Adrenal gland (tissue), 12 donors: Measurements from ENCODE around the gene RIC8A. TPM values are rescaled to one million over a fixed set of nuclear protein-coding genes. Genes with fewer than 3 reads are reported as not detected.
A peak's percentile ranks its signal among the peaks of the same experiment; 100 is the strongest.
"Not testable (repeated sequence)": the region's sequence is repeated elsewhere in the genome, so short reads cannot be mapped to it uniquely, and the experiment has no call there.

ENCODE experiments used
- DNase-seq, 7 donors: peaks; one replicate each; pipeline ENCODE4 v3.0.0-alpha.2; 2019 to 2020
- H3K27ac ChIP-seq, 5 donors: fragments of 200-600 bp; sonication (generic) in 4 of 5; 1 replicate in 3 of 5; 2 replicates in 2 of 5; pipeline versions ENCODE4 v1.5.1 to v1.8.0; 2016 to 2020; ENCODE audit warnings: mild to moderate bottlenecking in 1 of 5
- H3K27me3 ChIP-seq: fragments of 200-600 bp; 2 replicates; pipeline ENCODE4 v1.8.0; 2021
- H3K36me3 ChIP-seq, 2 donors: fragments of 200-600 bp; replicated peaks in 1 of 2; 1 replicate in 1 of 2; 2 replicates in 1 of 2; pipeline versions ENCODE4 v1.5.1 to v1.8.0; 2018 to 2022
- H3K4me1 ChIP-seq, 2 donors: fragments of 200-600 bp; replicated peaks in 1 of 2; 1 replicate in 1 of 2; 2 replicates in 1 of 2; pipeline versions ENCODE4 v1.5.1 to v1.8.0; 2018 to 2021
- H3K4me3 ChIP-seq, 4 donors: fragments of 200-600 bp; sonication (generic) in 3 of 4; one replicate each; pipeline ENCODE4 v1.5.1; 2016 to 2018
- H3K9me3 ChIP-seq, 3 donors: fragments of 200-600 bp; sonication (generic) in 1 of 3; replicated peaks in 1 of 3; 1 replicate in 2 of 3; 2 replicates in 1 of 3; pipeline versions ENCODE4 v1.5.1 to v1.8.0; 2016 to 2021
- CTCF ChIP-seq, 6 experiments: fragments of 450-650 bp in 4 of 6; fragments of 200-600 bp in 2 of 6; sonication (generic) in 1 of 6; IDR thresholded peaks; 1 replicate in 5 of 6; 2 replicates in 1 of 6; pipeline versions ENCODE4 v1.5.1 to v1.8.0; 2016 to 2021; ENCODE audit warnings: antibody characterized with exemption in 6 of 6, mild to moderate bottlenecking in 2 of 6, moderate library complexity in 1 of 6
- POLR2A ChIP-seq, 2 donors: fragments of 450-650 bp; IDR thresholded peaks; one replicate each; pipeline ENCODE4 v1.6.1; 2017; ENCODE audit warnings: antibody characterized with exemption in 2 of 2, mild to moderate bottlenecking in 2 of 2, moderate library complexity in 1 of 2
- WGBS, 4 donors: extraction: QIAGEN DNeasy Blood & Tissue Kit in 2 of 4; methylation state at CpG; one replicate each; pipeline versions ENCODE4 v1.1.5 to v1.1.7; 2013 to 2017; 5-methylcytosine and 5-hydroxymethylcytosine counted together
- intact Hi-C, 2 donors: fragments of 100-400 bp; cut with DNase I; formaldehyde crosslinking; loops; one replicate each; pipeline versions ENCODE4 v1.14.1 to v1.15.0; 2022 to 2023
- polyA plus RNA-seq, 3 donors: library from polyadenylated mRNA; stranded (reverse); fragments of 200-250 nt in 2 of 3; fragments of 350-450 nt in 1 of 3; fragmentation: Illumina TruSeq in 1 of 3; extraction: RNeasy Lipid Tissue Mini Kit (QIAGEN cat#74804) in 1 of 3; gene quantifications; one replicate each; pipeline ENCODE4 v1.2.3, GENCODE V29; 2013 to 2014
- total RNA-seq, 9 donors: library from RNA; depleted of rRNA in 4 of 9; stranded (reverse); fragments of >200 nt in 4 of 9; fragments of 120-200 nt in 1 of 9; fragmentation: NEBNext Ultra II Directional in 1 of 9; extraction: Animal tissue kit (Norgen Biotek cat#: 25700) in 1 of 9; gene quantifications; one replicate each; pipeline versions ENCODE4 v1.1.0 to v1.2.4, GENCODE V29; 2013 to 2023
- donor health status: healthy with polysubstance abuse.
- donor health status: Bipolar disorder and iron deficiency.
- donor health status: DM: yes; HTN: yes; CAD: no.
- donor health status: DM: no; HTN: no; CAD: no.
- donor health status: DM: no; HTN: no; CAD: no.
- donor health status: DM: yes; HTN: yes; CAD: no.

RIC8A gene
- total and polyA plus RNA-seq, 12 donors, result 60.9 to 105 (median 79.1) TPM

GRCh38 chr11:218815-219593 is 11.5 kb downstream of the RIC8A start:
- intact Hi-C loops, result no loop called here
- Histone ChIP-seq H3K27me3 (no peaks in the 10 kb centered on the region), H3K9me3 (no peaks in the 10 kb centered on the region), H3K36me3 (peaks cover 0 to 14% of the 10 kb centered on the region in 2 donors), H3K4me1 (no peaks in the 10 kb centered on the region), H3K4me3 (no peak overlapping the region), H3K27ac (no peak overlapping the region)
- TF ChIP-seq POLR2A (IDR thresholded peaks at IDR 0.05) (no peak), CTCF (IDR thresholded peaks at IDR 0.05) (no peak)
- WGBS, 4 donors, result 91 to 93% (median 92%) methylated on average over 17 to 29 of the region's 29 CpGs
- DNase-seq, result peak in 2 of 7 donors; percentile 8 to 40

GRCh38 chr11:220641-221215 is 13.2 kb downstream of the RIC8A start:
- DNase-seq, result not testable (repeated sequence)

GRCh38 chr11:221539-221938 is 14.0 kb downstream of the RIC8A start:
- no peak for TF ChIP-seq POLR2A (IDR thresholded peaks at IDR 0.05)
- TF ChIP-seq CTCF (IDR thresholded peaks at IDR 0.05), result no peak
- intact Hi-C loops, result no loop called here
- Histone ChIP-seq H3K4me1 (no peaks in the 10 kb centered on the region), H3K27ac (no peak overlapping the region), H3K9me3 (no peaks in the 10 kb centered on the region), H3K4me3 (no peak overlapping the region), H3K27me3 (no peaks in the 10 kb centered on the region), H3K36me3 (no peaks in the 10 kb centered on the region)
- DNase-seq, result peak in 1 of 7 donors; percentile 6
- 83 to 96% (median 94%) methylated on average over 7 of the region's 7 CpGs for WGBS, 4 donors

More at GRCh38 chr11:220641-221215, 13.2 kb downstream of the RIC8A start:
- H3K27ac ChIP-seq, intact Hi-C loops, H3K9me3 ChIP-seq, H3K27me3 ChIP-seq, H3K4me1 ChIP-seq, H3K4me3 ChIP-seq, H3K36me3 ChIP-seq: not testable (repeated sequence)
- 57 to 88% (median 79%) methylated on average over 2 to 3 of the region's 3 CpGs for WGBS, 4 donors

GRCh38 chr11:221998-222789 is 14.7 kb downstream of the RIC8A start:
- Histone ChIP-seq H3K9me3 (no peaks in the 10 kb centered on the region), H3K4me3 (no peak overlapping the region), H3K27ac (no peak overlapping the region), H3K36me3 (no peaks in the 10 kb centered on the region), H3K4me1 (no peaks in the 10 kb centered on the region), H3K27me3 (no peaks in the 10 kb centered on the region)
- intact Hi-C loops, result no loop called here
- 95 to 97% (median 95%) methylated on average over 12 to 14 of the region's 14 CpGs for WGBS, 4 donors
- no peak for TF ChIP-seq POLR2A (IDR thresholded peaks at IDR 0.05)
- no peak for TF ChIP-seq CTCF (IDR thresholded peaks at IDR 0.05)
- peak in 2 of 7 donors; percentile 11 to 30 for DNase-seq
